ENCODE data around the gene NRP1.

The NRP1 gene

DNA sequence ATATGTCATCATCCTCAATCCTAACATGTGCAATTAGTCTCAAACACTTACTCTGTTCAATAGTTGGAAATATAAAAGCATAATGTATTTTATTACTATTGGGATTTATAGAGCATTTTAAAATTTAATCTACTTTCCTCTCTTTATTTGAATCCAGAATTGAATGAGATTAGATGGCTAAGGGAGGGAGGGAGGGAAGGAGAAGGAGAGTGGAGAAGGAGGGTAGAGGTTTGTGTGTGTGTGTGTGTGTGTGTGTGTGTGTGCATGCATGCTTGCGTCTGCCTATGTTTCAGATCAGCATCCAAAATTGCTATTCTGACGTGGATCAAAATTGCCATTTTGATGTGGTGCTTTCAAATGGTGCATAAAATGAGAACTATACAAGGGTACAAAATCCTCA is 90.8 kb downstream of the NRP1 start:
- H3K4me3 ChIP-seq (ENCODE audit: low read length): no peak overlapping the region
- no peak for TF ChIP-seq ZNF274 (IDR thresholded peaks at IDR 0.05; ENCODE audit: low read depth, low read length)

GRCh38 chr10:33242931-33243330 is 91.5 kb downstream of the NRP1 start:
- TF ChIP-seq ZNF274 (IDR thresholded peaks at IDR 0.05; ENCODE audit: low read depth, low read length): no peak
- H3K4me3 ChIP-seq (ENCODE audit: low read length): no peak overlapping the region

- no peak for TF ChIP-seq ZNF274 (IDR thresholded peaks at IDR 0.05; ENCODE audit: low read depth, low read length)
Observed at GRCh38 chr10:33241351-33241750, 93.1 kb downstream of the NRP1 start.

DNA sequence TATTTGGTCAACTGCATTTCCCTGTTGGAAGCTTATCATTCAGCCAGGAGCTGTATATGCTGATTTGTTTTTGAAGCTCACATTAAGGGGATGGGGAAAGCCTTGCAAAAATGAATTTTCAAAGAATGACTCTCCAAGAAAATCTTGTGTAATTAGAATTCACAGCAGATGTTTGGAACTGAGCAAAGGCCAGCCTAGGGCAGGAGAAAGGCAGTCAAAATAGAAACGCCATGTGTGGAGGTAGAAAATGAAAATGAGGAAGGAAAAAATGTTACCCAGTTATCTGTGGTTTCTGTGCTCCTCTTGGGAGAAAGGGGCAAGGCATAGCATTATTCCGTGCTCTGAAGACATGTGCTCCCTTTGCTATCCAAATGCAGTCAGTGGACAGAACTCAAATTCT is 93.5 kb downstream of the NRP1 start:
- H3K4me3 ChIP-seq (ENCODE audit: low read length): no peak overlapping the region
- TF ChIP-seq ZNF274 (IDR thresholded peaks at IDR 0.05; ENCODE audit: low read depth, low read length): no peak

More at GRCh38 chr10:33241351-33241750, 93.1 kb downstream of the NRP1 start:
- H3K4me3 ChIP-seq (ENCODE audit: low read length): no peak overlapping the region

DNA sequence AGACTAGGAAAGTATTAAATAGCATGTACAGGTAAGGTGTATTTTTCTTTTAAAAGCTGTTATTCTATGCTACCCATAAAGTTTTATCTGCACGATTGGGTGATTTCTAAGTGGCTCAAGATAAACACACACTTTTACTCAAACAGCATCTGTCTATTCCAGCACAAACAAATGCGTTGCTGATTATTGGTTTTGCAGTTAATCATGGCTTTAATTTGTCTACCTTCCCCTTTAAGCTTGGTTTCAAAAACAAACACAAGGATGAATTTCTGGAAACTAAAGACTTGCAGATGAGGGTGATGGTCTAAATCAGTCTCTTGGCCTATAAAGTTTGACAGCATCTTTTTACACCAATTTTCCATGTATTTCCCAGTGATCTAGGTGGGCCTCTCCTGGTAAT is 94.2 kb downstream of the NRP1 start:
- H3K4me3 ChIP-seq (ENCODE audit: low read length): no peak overlapping the region
- no peak for TF ChIP-seq ZNF274 (IDR thresholded peaks at IDR 0.05; ENCODE audit: low read depth, low read length)

DNA sequence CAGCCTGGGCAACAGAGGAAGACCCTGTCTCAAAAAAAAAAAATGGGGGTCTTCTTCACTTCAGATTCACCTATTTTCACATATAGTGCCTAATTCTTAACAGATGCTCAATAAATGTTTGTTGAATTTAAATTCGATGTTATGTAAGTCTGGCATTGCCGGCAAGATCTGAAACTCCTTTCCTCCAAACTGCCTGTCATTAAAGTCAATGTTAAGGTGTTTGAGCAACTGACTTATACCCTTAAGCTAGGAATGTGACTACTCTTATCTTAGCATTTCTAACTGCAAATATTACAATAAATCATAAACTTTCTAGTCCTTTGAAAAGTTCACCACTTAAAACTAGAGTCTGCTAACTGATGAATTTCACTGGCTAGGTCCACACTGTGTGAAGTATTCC is 95.2 kb downstream of the NRP1 start:
- TF ChIP-seq ZNF274 (IDR thresholded peaks at IDR 0.05; ENCODE audit: low read depth, low read length): no peak
- no peak overlapping the region for H3K4me3 ChIP-seq (ENCODE audit: low read length)

- H3K4me3 ChIP-seq (ENCODE audit: low read length): no peak overlapping the region
- TF ChIP-seq ZNF274 (IDR thresholded peaks at IDR 0.05; ENCODE audit: low read depth, low read length): no peak
Observed at GRCh38 chr10:33238643-33239042, 95.8 kb downstream of the NRP1 start.

DNA sequence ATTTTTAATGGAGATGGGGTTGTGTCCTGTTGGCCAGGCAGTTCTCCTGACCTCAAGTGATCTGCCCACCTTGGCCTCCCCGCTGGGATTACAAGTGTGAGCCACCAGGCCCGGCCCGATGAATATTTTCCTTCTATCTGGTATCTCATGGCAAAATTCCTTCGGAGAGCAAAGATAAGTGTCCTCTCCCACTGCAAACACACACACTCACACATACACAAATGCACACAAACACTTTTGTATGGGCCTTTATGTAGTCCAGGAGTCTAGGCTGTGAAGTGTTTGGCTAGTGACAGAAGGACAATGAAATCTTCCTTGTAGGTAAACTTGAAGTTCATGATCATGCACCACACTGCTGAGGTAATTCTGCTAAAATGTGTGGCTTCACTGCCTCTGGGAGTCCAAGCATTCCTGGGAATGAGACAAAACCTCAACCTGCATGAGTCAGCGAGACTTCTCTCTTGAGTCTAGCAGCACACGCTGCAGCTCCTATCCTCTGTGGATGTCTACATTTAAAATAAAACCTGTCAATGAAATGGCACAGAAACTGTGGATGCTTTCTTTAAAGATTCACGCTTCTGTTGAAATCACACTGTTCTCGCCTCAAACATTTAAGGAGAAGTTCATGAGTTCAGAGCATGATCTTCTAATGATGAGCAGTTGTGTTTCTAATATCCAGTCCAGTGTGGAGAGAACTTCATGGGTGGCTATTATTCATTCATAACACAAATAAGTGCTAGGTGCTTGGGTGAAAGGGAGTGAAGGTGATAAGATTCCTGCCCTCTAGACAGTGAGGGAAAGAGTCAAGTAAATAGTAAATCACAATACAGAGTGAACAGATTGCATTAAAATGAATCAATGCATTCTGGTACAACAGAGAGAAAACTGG is 96.5 kb downstream of the NRP1 start:
- no peak overlapping the region for H3K4me3 ChIP-seq (ENCODE audit: low read length)
- no peak for TF ChIP-seq ZNF274 (IDR thresholded peaks at IDR 0.05; ENCODE audit: low read depth, low read length)

GRCh38 chr10:33236916-33237315 is 97.6 kb downstream of the NRP1 start:
- TF ChIP-seq ZNF274 (IDR thresholded peaks at IDR 0.05; ENCODE audit: low read depth, low read length): no peak
- H3K4me3 ChIP-seq (ENCODE audit: low read length): no peak overlapping the region

DNA sequence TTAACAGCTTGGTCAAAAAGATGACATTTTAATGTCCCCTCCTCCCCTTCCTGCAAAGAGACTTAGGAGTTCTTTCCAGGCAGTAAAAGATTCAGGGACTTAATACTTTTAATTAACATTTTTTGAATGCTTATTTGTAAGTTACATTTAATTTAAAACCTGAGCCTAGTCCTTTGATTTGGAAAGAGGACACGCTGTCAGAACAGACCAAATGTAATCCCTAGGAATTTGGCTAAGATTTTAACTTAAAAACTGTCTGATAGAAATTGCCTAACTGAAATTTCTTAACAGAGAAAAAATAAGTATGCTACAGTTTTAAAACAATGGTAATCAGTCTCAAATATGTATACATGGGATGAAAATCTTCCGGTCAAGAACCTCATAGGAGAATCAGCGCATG is 98.5 kb downstream of the NRP1 start:
- TF ChIP-seq ZNF274 (IDR thresholded peaks at IDR 0.05; ENCODE audit: low read depth, low read length): no peak
- H3K4me3 ChIP-seq (ENCODE audit: low read length): no peak overlapping the region

GRCh38 chr10:33235251-33235884 is 99.1 kb downstream of the NRP1 start:
- TF ChIP-seq ZNF274 (IDR thresholded peaks at IDR 0.05; ENCODE audit: low read depth, low read length): no peak

GRCh38 chr10:33234831-33235237 is 99.6 kb downstream of the NRP1 start:
- no peak for TF ChIP-seq ZNF274 (IDR thresholded peaks at IDR 0.05; ENCODE audit: low read depth, low read length)
- no peak overlapping the region for H3K4me3 ChIP-seq (ENCODE audit: low read length)

More at GRCh38 chr10:33235251-33235884, 99.1 kb downstream of the NRP1 start:
- H3K4me3 ChIP-seq (ENCODE audit: low read length): no peak overlapping the region

DNA sequence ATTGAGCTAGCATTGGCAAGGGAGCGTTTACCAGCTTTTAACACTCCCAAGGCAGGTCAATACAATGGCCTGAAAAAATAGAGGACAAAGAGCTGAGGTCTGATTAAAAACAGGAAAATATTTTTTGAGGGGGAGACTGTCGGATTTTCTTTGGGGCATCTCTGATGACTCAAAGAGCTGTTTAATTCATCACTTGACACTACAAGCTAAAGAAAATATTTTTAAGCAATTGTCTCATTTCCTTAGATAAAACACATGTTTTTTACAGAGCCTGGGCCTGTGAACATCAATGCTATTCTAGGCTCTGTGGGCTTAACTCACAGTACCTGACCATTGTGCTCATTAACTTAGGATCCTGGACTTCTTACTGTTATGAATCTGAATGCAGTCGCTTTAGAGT is 100.8 kb downstream of the NRP1 start:
- no peak for TF ChIP-seq ZNF274 (IDR thresholded peaks at IDR 0.05; ENCODE audit: low read depth, low read length)
- H3K4me3 ChIP-seq (ENCODE audit: low read length): no peak overlapping the region

DNA sequence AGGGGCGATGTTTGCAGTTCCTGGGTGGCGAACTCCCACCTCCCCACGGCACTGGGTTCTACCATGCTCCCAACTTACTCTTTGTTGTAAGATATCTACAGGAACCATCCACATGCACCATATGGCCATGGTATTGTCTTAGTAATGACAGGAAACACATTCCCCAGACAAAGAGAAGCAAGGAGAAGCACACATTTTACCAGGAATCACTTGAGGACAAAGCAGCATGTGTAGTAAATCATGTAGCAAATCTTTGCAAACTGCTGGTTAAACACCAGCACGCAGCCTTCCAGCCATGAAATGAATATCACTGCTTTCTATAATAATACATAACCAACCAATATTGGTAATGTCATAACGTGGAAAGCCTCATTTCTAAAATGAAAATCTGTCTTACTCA is 101.2 kb downstream of the NRP1 start:
- H3K4me3 ChIP-seq (ENCODE audit: low read length): no peak overlapping the region
- no peak for TF ChIP-seq ZNF274 (IDR thresholded peaks at IDR 0.05; ENCODE audit: low read depth, low read length)

All from GM08714 (cell line).